Measurements from ENCODE around the gene CSRNP3. TPM values are rescaled to one million over a fixed set of nuclear protein-coding genes. Genes with fewer than 3 reads are reported as not detected.

Gene CSRNP3
- total and polyA plus RNA-seq, 10 donors = 0.30 to 7.4 (median 3.4) TPM

DNA sequence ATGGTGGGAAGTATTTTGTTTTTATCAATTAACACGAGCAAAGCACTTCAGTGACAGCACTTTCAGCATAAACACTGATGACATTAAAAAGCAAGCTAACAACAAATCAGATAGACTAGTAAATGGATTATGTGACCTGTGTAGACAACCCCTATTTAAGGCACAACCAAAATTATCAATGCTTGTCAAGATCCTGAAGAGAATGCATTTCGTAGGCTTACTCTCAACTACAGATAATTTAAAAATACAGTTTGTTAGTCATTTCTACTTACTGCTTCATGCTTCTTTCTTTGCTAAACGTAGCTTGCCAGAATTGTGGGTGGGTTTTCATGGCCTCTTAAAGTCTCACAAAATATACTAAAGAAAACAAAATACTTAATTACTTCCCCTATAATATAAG lies 3.4 kb downstream of the CSRNP3 start:
- 64 to 83% (median 75%) methylated on average over 3 of the region's 3 CpGs for WGBS, 5 donors

DNA sequence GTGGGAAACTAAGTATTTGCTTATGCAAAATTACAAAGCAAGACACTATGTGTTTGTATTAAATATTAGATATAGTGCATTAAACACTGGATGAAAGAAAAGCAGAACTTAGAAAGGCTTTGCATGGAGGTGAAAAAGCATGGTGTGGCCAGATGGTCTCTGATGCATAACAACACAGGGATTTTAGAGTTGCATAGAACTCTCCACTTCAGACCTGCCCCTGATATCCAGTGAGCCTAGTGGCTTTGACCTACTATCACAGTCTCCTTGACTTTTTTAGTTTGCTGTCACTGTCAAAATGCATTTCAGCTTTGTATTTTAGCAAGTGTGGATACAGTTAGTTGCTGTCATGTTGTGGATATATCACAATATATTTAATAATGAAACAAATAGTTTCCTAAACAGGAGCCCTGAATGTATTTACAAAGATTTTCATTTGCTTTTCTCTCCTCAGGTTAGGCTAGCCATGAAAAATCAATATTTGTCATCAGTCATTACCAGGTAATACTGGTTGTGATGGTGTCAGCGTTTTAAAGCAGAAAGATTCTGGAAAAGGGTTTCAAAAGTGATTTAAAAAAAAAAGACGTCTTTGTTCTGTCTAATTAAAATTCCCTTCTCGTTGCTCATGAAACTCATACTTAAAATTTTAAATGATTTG lies 5.2 kb downstream of the CSRNP3 start:
- no peaks in the 10 kb centered on the region for H3K36me3 ChIP-seq
- WGBS, 5 donors = 57 to 89% (median 80%) methylated on average over 3 of the region's 3 CpGs
- intact Hi-C loops (cut with DNase I; ENCODE audit: low total_unique reads) = no loop called here

More for the DNA sequence above, 3.4 kb downstream of the CSRNP3 start:
- intact Hi-C loops (cut with DNase I; ENCODE audit: low total_unique reads) = no loop called here
- Histone ChIP-seq H3K4me1 (no peaks in the 10 kb centered on the region), H3K27me3 (replicated peaks in 1 of 7) (no peaks in the 10 kb centered on the region), H3K36me3 (no peaks in the 10 kb centered on the region), H3K27ac (peak overlapping the region in 1 of 8 donors; percentile 10), H3K9me3 (no peaks in the 10 kb centered on the region), H3K4me3 (no peak overlapping the region)
- TF ChIP-seq POLR2AphosphoS5 (IDR thresholded peaks at IDR 0.05) (no peak), POLR2A (IDR thresholded peaks at IDR 0.05) (no peak)
- TF ChIP-seq, protein P1, sequence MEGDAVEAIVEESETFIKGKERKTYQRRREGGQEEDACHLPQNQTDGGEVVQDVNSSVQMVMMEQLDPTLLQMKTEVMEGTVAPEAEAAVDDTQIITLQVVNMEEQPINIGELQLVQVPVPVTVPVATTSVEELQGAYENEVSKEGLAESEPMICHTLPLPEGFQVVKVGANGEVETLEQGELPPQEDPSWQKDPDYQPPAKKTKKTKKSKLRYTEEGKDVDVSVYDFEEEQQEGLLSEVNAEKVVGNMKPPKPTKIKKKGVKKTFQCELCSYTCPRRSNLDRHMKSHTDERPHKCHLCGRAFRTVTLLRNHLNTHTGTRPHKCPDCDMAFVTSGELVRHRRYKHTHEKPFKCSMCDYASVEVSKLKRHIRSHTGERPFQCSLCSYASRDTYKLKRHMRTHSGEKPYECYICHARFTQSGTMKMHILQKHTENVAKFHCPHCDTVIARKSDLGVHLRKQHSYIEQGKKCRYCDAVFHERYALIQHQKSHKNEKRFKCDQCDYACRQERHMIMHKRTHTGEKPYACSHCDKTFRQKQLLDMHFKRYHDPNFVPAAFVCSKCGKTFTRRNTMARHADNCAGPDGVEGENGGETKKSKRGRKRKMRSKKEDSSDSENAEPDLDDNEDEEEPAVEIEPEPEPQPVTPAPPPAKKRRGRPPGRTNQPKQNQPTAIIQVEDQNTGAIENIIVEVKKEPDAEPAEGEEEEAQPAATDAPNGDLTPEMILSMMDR (IDR thresholded peaks at IDR 0.05 in 8 of 11, conservative IDR thresholded peaks at IDR 0.05 in 3 of 11) = no peak
- no peak for DNase-seq

DNA sequence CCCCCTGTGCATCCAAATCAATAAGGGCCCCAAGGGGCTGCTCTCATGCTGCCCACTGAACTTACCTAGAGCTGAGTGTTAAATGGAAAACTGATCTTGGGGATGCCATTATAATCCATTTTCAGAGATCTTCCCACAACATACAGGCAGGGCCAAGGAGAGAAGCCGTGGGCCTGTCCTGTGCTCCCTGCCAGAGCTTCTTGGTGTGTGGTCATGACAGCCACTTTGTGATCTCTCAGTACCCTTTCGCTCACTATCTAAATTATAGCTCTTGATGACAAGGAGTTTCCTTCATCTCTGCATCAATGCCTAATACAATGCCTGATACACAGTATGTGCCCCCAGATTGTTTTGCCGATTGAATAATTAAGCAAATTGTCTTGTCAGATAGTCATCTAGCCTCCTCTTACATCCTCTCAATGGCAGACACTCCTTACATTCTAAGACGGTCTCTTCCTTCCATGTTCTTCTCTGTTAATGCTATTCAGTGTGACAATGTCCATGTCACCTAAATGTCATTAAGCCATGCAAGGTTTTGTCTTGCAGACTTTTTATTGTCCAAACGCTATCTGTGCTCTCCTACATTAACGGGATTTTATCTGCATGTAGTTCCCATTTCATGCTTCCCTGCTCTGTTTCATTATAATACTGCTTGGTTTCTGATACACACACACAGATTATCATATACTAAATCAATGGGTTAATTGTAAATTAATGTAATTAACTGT lies 5.9 kb downstream of the CSRNP3 start:
- 90 to 94% (median 91%) methylated on average over 6 of the region's 6 CpGs for WGBS, 5 donors
- no peaks in the 10 kb centered on the region for H3K9me3 ChIP-seq
- no peak overlapping the region for H3K4me3 ChIP-seq
- no peaks in the 10 kb centered on the region for H3K4me1 ChIP-seq
- TF ChIP-seq, protein P1 (IDR thresholded peaks at IDR 0.05 in 8 of 11, conservative IDR thresholded peaks at IDR 0.05 in 3 of 11) = no peak
- TF ChIP-seq POLR2AphosphoS5 (IDR thresholded peaks at IDR 0.05) (no peak), POLR2A (IDR thresholded peaks at IDR 0.05) (no peak)
- no peaks in the 10 kb centered on the region for H3K27me3 ChIP-seq (replicated peaks in 1 of 7)
- intact Hi-C loops (cut with DNase I; ENCODE audit: low total_unique reads) = no loop called here
- H3K36me3 ChIP-seq = no peaks in the 10 kb centered on the region
- no peak for DNase-seq
- H3K27ac ChIP-seq = no peak overlapping the region

More for the DNA sequence above, 5.2 kb downstream of the CSRNP3 start:
- Histone ChIP-seq H3K4me1 (no peaks in the 10 kb centered on the region), H3K4me3 (no peak overlapping the region), H3K9me3 (no peaks in the 10 kb centered on the region), H3K27me3 (replicated peaks in 1 of 7) (no peaks in the 10 kb centered on the region), H3K27ac (no peak overlapping the region)
- DNase-seq = no peak
- TF ChIP-seq POLR2AphosphoS5 (IDR thresholded peaks at IDR 0.05) (no peak), POLR2A (IDR thresholded peaks at IDR 0.05) (no peak)
- TF ChIP-seq, protein P1 (IDR thresholded peaks at IDR 0.05 in 8 of 11, conservative IDR thresholded peaks at IDR 0.05 in 3 of 11) = no peak

DNA sequence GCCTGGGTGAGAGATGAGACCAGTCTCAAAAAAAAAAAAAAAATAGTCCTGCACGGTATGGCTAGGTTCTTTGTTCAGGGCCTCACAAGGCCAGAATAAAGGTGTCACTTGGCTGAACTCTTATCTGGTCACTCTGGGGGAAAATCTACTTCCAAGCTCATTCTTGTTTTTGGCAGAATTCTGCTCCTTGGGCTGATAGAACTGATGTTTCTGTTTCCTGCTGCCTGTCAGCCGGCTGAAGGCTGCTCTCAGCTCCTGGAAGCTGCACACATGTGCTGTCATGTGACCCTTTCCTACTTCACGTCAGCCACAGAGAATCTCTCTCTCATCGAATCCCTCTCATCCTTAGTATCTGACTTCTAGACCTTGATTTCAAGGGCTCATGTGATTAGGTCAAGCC lies 10.4 kb downstream of the CSRNP3 start:
- intact Hi-C loops (cut with DNase I; ENCODE audit: low total_unique reads) = no loop called here
- H3K36me3 ChIP-seq = no peaks in the 10 kb centered on the region
- H3K4me1 ChIP-seq = no peaks in the 10 kb centered on the region
- TF ChIP-seq POLR2A (IDR thresholded peaks at IDR 0.05) (no peak), POLR2AphosphoS5 (IDR thresholded peaks at IDR 0.05) (no peak)
- TF ChIP-seq, protein P1 (IDR thresholded peaks at IDR 0.05 in 8 of 11, conservative IDR thresholded peaks at IDR 0.05 in 3 of 11) = no peak
- no peak for DNase-seq
- no peaks in the 10 kb centered on the region for H3K27me3 ChIP-seq (replicated peaks in 1 of 7)
- H3K27ac ChIP-seq = no peak overlapping the region
- peaks cover 0 to 4% (median 0%) of the 10 kb centered on the region in 8 donors for H3K9me3 ChIP-seq
- no peak overlapping the region for H3K4me3 ChIP-seq
- WGBS, 5 donors = 50 to 74% (median 58%) methylated on average over 4 of the region's 4 CpGs

Data from spleen (tissue), 11 donors.